SIG-M5 treated with dmso at 0.1 percent for 504 hours (cell line): Measurements from ENCODE around the gene RNF115.
"Not testable (repeated sequence)": the region's sequence is repeated elsewhere in the genome, so short reads cannot be mapped to it uniquely, and the experiment has no call there.

ENCODE experiments used
- DNase-seq: peaks from one replicate; lab custom pipeline; 2025; ENCODE audit not compliant: unreplicated experiment; lab: John Stamatoyannopoulos, UW

The RNF115 gene

GRCh38 chr1:145823565-145824498 is at the start of gene RNF115, which contains the start of gene POLR3C:
Gene RNF115 (minus strand): TSS chr1:145824095. CDS start chr1:145823873, 222 bp downstream.
Gene POLR3C (plus strand): TSS chr1:145824200. CDS start chr1:145825777, 1,577 bp downstream.
- DNase-seq = peak; percentile 97

GRCh38 chr1:145871994-145872924 is 48.4 kb upstream of the RNF115 start:
- DNase-seq = no peak

- no peak for DNase-seq
Observed at GRCh38 chr1:145868232-145868631, 44.3 kb upstream of the RNF115 start.

- no peak for DNase-seq
Observed at GRCh38 chr1:145863282-145864018, 39.6 kb upstream of the RNF115 start.

- peak; percentile 92 for DNase-seq
Observed at GRCh38 chr1:145859491-145860023, 35.7 kb upstream of the RNF115 start.

- peak; percentile 97 for DNase-seq
Observed at GRCh38 chr1:145858901-145859490, 35.1 kb upstream of the RNF115 start, which contains the start of gene PIAS3. Gene PIAS3 (minus strand): TSS chr1:145859081. CDS start chr1:145858990, 91 bp downstream.

GRCh38 chr1:145858238-145858900 is 34.5 kb upstream of the RNF115 start:
- peak; percentile 65 for DNase-seq

GRCh38 chr1:145857170-145857569 is 33.3 kb upstream of the RNF115 start:
- no peak for DNase-seq

GRCh38 chr1:145855426-145855948 is 31.6 kb upstream of the RNF115 start:
- no peak for DNase-seq

- no peak for DNase-seq
Observed at GRCh38 chr1:145849356-145850160, 25.7 kb upstream of the RNF115 start.

- DNase-seq = no peak
Observed at GRCh38 chr1:145847827-145848226, 23.9 kb upstream of the RNF115 start.

GRCh38 chr1:145846201-145846612 is 22.3 kb upstream of the RNF115 start:
- peak; percentile 66 for DNase-seq

GRCh38 chr1:145845514-145846161 is 21.7 kb upstream of the RNF115 start, which contains the start of gene NUDT17:
Gene NUDT17 (plus strand): TSS chr1:145845630. CDS start chr1:145845641, 11 bp downstream.
- DNase-seq = peak; percentile 80

GRCh38 chr1:145845144-145845513 is 21.2 kb upstream of the RNF115 start:
- DNase-seq = peak; percentile 97

GRCh38 chr1:145843031-145843430 is 19.1 kb upstream of the RNF115 start:
- no peak for DNase-seq

GRCh38 chr1:145837656-145838055 is 13.8 kb upstream of the RNF115 start:
- DNase-seq = no peak

GRCh38 chr1:145830810-145831209 is 6.9 kb upstream of the RNF115 start:
- not testable (repeated sequence) for DNase-seq
